Measurements from ENCODE around the gene GBX1.

DNA sequence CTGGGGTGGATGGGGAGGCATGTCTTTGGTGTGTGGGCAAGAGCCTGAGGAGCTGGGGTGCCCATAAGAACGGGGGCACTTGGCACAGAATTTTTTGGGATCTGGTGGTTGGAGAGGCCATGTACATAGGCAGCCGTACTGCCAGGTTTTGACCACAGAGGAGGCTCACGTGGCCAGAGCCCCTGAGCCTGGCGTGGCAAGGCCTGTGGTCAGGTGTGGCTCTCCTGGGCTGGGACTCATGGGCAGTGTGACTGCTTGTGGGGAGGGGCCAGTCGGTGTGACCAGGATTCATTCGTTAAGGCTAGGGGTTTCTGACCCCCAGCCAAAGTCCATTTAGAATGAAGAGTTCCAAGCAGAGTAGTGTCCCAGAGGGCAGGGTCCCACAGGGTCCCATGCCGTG is 43.0 kb downstream of the GBX1 start:
- TF ChIP-seq, protein P1, sequence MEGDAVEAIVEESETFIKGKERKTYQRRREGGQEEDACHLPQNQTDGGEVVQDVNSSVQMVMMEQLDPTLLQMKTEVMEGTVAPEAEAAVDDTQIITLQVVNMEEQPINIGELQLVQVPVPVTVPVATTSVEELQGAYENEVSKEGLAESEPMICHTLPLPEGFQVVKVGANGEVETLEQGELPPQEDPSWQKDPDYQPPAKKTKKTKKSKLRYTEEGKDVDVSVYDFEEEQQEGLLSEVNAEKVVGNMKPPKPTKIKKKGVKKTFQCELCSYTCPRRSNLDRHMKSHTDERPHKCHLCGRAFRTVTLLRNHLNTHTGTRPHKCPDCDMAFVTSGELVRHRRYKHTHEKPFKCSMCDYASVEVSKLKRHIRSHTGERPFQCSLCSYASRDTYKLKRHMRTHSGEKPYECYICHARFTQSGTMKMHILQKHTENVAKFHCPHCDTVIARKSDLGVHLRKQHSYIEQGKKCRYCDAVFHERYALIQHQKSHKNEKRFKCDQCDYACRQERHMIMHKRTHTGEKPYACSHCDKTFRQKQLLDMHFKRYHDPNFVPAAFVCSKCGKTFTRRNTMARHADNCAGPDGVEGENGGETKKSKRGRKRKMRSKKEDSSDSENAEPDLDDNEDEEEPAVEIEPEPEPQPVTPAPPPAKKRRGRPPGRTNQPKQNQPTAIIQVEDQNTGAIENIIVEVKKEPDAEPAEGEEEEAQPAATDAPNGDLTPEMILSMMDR (IDR thresholded peaks at IDR 0.05): no peak
- TF ChIP-seq POLR2A (IDR thresholded peaks at IDR 0.05): no peak
